SK-N-SH (cell line): ENCODE measurements around the gene PLD1. TPM values are rescaled to one million over a fixed set of nuclear protein-coding genes. Genes with fewer than 3 reads are reported as not detected.
"Not testable (repeated sequence)": the region's sequence is repeated elsewhere in the genome, so short reads cannot be mapped to it uniquely, and the experiment has no call there.

ENCODE experiments used
- CTCF ChIA-PET: fragments of 300-600, 350-600 bp; formaldehyde crosslinking; extraction: SDS; loops from one replicate; lab custom pipeline; 2021; lab: Yijun Ruan, JAX
- POLR2A ChIA-PET: fragments of 350-600 bp; sonication (Branson Sonifier 250); formaldehyde crosslinking; extraction: SDS; loops from one replicate; lab custom pipeline; 2020; ENCODE audit warnings: antibody characterized with exemption, inconsistent platforms; lab: Yijun Ruan, JAX
- DNase-seq: peaks from one replicate; pipeline ENCODE4 v3.0.0; 2012
- H2AFZ ChIP-seq: fragments of 200-600 bp; sonication (generic); 2 replicates; pipeline ENCODE4 v1.8.1; 2016; ENCODE audit warnings: antibody characterized with exemption, mild to moderate bottlenecking, low read depth
- H3F3A ChIP-seq: fragments of 200-600 bp; sonication (generic); replicated peaks from 2 replicates; pipeline ENCODE3; 2016; ENCODE audit warnings: antibody characterized with exemption, mild to moderate bottlenecking; ENCODE audit not compliant: insufficient read depth
- H3K27ac ChIP-seq, 2 experiments: fragments of 200-500 bp in 1 of 2; fragments of 200-600 bp in 1 of 2; sonication (Bioruptor generic) in 1 of 2; sonication (generic), shearing (Covaris generic) in 1 of 2; 2 replicates each; pipeline versions ENCODE4 v1.5.1 to v1.6.1; 2014 to 2016; ENCODE audit warnings: low read depth in 2 of 2, inconsistent platforms in 1 of 2, low read length in 1 of 2, mild to moderate bottlenecking in 1 of 2, mixed read lengths in 1 of 2
- H3K27me3 ChIP-seq: fragments of 200-600 bp; sonication (generic), shearing (Covaris generic); 2 replicates; pipeline ENCODE4 v1.6.1; 2016; ENCODE audit warnings: mixed run types; ENCODE audit not compliant: insufficient read depth
- H3K36me3 ChIP-seq, 2 experiments: fragments of 200-500 bp in 1 of 2; fragments of 200-600 bp in 1 of 2; sonication (Bioruptor generic) in 1 of 2; sonication (generic) in 1 of 2; replicated peaks in 1 of 2; 2 replicates each; pipeline versions ENCODE3 to v1.5.1; 2014 to 2016; ENCODE audit warnings: low read length in 1 of 2, mild to moderate bottlenecking in 1 of 2; ENCODE audit not compliant: insufficient read depth in 2 of 2, control insufficient read depth in 1 of 2
- H3K4me1 ChIP-seq, 2 experiments: fragments of 200-500 bp in 1 of 2; fragments of 200-600 bp in 1 of 2; sonication (Bioruptor generic) in 1 of 2; sonication (generic), shearing (Covaris generic) in 1 of 2; 2 replicates each; pipeline versions ENCODE4 v1.5.1 to v1.6.1; 2014 to 2016; ENCODE audit warnings: low read depth in 1 of 2, low read length in 1 of 2, mixed run types in 1 of 2; ENCODE audit not compliant: insufficient read depth in 2 of 2, control insufficient read depth in 1 of 2
- H3K4me2 ChIP-seq: fragments of 200-600 bp; sonication (generic), shearing (Covaris generic); 2 replicates; pipeline ENCODE4 v1.6.1; 2017; ENCODE audit warnings: mixed run types
- H3K4me3 ChIP-seq, 2 experiments: fragments of 200-500 bp in 1 of 2; fragments of 200-600 bp in 1 of 2; sonication (Bioruptor generic) in 1 of 2; sonication (generic), shearing (Covaris generic) in 1 of 2; 2 replicates each; pipeline versions ENCODE4 v1.5.1 to v1.8.1; 2014 to 2016; ENCODE audit warnings: low read depth in 2 of 2, inconsistent platforms in 1 of 2, low read length in 1 of 2, mild to moderate bottlenecking in 1 of 2, mixed read lengths in 1 of 2, moderate library complexity in 1 of 2
- H3K79me2 ChIP-seq: fragments of 200-600 bp; sonication (generic); 2 replicates; pipeline ENCODE4 v1.8.1; 2017; ENCODE audit warnings: mild to moderate bottlenecking; ENCODE audit not compliant: insufficient read depth
- H3K9ac ChIP-seq: fragments of 200-600 bp; sonication (generic); 2 replicates; pipeline ENCODE4 v1.6.1; 2017; ENCODE audit warnings: mixed run types
- H3K9me2 ChIP-seq: fragments of 200-600 bp; sonication (generic); 2 replicates; pipeline ENCODE4 v1.6.1; 2017; ENCODE audit warnings: mixed run types
- H3K9me3 ChIP-seq: fragments of 200-600 bp; sonication (generic); 2 replicates; pipeline ENCODE4 v1.6.1; 2017; ENCODE audit warnings: mixed run types, mild to moderate bottlenecking, moderate library complexity
- H4K20me1 ChIP-seq: fragments of 200-600 bp; sonication (generic); 2 replicates; pipeline ENCODE4 v1.6.1; 2017; ENCODE audit warnings: mild to moderate bottlenecking, mixed run types; ENCODE audit not compliant: insufficient read depth
- EP300 ChIP-seq, 2 experiments: IDR thresholded peaks; 2 replicates each; pipeline versions ENCODE4 v1.4.0 to v1.6.1; 2012; ENCODE audit warnings: borderline replicate concordance in 1 of 2, low read depth in 1 of 2, low read length in 1 of 2
- FOSL2 ChIP-seq: IDR thresholded peaks from 2 replicates; pipeline ENCODE4 v1.4.0; 2012; ENCODE audit warnings: low read depth, mild to moderate bottlenecking, moderate library complexity, borderline replicate concordance
- MEF2A ChIP-seq: IDR thresholded peaks from 2 replicates; pipeline ENCODE4 v1.4.0; 2012; ENCODE audit warnings: low read depth, borderline replicate concordance
- NRF1 ChIP-seq: IDR thresholded peaks from 2 replicates; pipeline ENCODE4 v1.6.1; 2012; ENCODE audit warnings: low read depth, mild to moderate bottlenecking, low read length
- POLR2AphosphoS5 ChIP-seq: IDR thresholded peaks from 2 replicates; pipeline ENCODE4 v1.6.1; 2012; ENCODE audit warnings: low read depth, low read length
- RCOR1 ChIP-seq: fragments of 150-350 bp; IDR thresholded peaks from 2 replicates; pipeline ENCODE4 v1.6.1; 2017; ENCODE audit warnings: antibody characterized with exemption, low read length
- RXRA ChIP-seq: IDR thresholded peaks from 2 replicates; pipeline ENCODE4 v1.4.0; 2012; ENCODE audit warnings: low read depth, mild to moderate bottlenecking, borderline replicate concordance
- SMC3 ChIP-seq: IDR thresholded peaks from 2 replicates; pipeline ENCODE4 v1.6.1; 2012; ENCODE audit warnings: low read depth, low read length, improper control_type of control experiment
- TAF1 ChIP-seq: IDR thresholded peaks from 2 replicates; pipeline ENCODE4 v1.6.1; 2012; ENCODE audit warnings: low read depth, mild to moderate bottlenecking, low read length, moderate library complexity, borderline replicate concordance
- YY1 ChIP-seq: IDR thresholded peaks from 2 replicates; pipeline ENCODE4 v1.4.0; 2012; ENCODE audit warnings: low read depth, mild to moderate bottlenecking
- WGBS: methylation state at CpG from one replicate; pipeline ENCODE4 v1.1.6; 2017; ENCODE audit warnings: low lambda C conversion rate; 5-methylcytosine and 5-hydroxymethylcytosine counted together
- polyA plus RNA-seq, 3 experiments: library from polyadenylated mRNA; depleted of rRNA; stranded (reverse); fragments of >200 nt; gene quantifications; 2 replicates each; pipeline ENCODE4 v1.2.3, GENCODE V29; 2012
- TF ChIP-seq, protein P1 (sequence below): IDR thresholded peaks from 2 replicates; pipeline ENCODE4 v1.4.0; 2012; ENCODE audit warnings: low read depth, borderline replicate concordance
- TF ChIP-seq, protein P2 (sequence below): fragments of 150-350 bp; IDR thresholded peaks from 2 replicates; pipeline ENCODE4 v1.6.1; 2016; ENCODE audit warnings: mild to moderate bottlenecking, low read depth, low read length
- TF ChIP-seq, protein P3 (sequence below): IDR thresholded peaks from 2 replicates; pipeline ENCODE4 v1.4.0; 2012; ENCODE audit warnings: low read depth

The PLD1 gene
- polyA plus RNA-seq, 1 of the 3 experiments (the other 2 are of a cell fraction) = 6.2 TPM

DNA sequence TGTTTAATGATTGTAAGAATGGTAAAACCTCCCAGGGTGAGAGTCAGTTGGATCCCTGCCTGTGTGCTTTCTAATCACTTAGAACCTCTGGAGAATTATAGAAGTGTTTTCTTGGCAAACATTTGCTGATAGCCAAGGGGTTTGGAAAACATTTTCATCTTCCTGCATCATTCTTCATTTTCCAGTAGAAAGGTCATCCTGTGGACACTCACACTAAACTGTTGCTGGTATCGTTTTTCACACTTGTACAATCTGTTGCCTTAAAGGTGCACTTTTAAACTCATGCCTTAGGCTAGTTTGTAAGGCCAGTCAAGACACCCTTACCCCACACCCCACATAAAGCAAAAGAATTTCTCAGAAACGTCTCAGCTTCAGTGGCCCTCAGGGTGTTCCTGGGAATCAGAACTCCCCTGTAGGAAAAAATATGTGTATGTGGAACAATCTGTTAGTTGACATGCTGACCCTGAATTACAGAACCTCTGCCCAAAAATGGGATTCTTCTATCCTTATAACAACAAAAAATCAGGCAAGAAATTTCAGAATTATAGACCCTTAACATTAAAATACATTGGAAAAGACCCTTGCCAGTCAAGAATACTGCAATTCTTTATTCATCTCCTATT, 5.8 kb upstream of the PLD1 start:
- no peak overlapping the region for H3K4me2 ChIP-seq
- no peak overlapping the region for H2AFZ ChIP-seq
- peaks cover 11% of the 10 kb centered on the region for H3F3A ChIP-seq
- H3K4me1 ChIP-seq = peaks cover 2 to 7% of the 10 kb centered on the region in 2 experiments; a peak in 3 of 4 replicates
- H3K27ac ChIP-seq = no peak overlapping the region
- H3K79me2 ChIP-seq = no peaks in the 10 kb centered on the region
- TF ChIP-seq NRF1 (no peak), MEF2A (no peak), TAF1 (no peak), EP300 (IDR thresholded peaks at IDR 0.05; ENCODE audit: borderline replicate concordance in 1 of 2, low read depth in 1 of 2, low read length in 1 of 2) (no peak), YY1 (no peak), SMC3 (no peak), POLR2AphosphoS5 (no peak), RCOR1 (no peak), FOSL2 (no peak), RXRA (no peak)
- TF ChIP-seq, protein P1, sequence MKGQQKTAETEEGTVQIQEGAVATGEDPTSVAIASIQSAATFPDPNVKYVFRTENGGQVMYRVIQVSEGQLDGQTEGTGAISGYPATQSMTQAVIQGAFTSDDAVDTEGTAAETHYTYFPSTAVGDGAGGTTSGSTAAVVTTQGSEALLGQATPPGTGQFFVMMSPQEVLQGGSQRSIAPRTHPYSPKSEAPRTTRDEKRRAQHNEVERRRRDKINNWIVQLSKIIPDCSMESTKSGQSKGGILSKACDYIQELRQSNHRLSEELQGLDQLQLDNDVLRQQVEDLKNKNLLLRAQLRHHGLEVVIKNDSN = no peak
- TF ChIP-seq, protein P2, sequence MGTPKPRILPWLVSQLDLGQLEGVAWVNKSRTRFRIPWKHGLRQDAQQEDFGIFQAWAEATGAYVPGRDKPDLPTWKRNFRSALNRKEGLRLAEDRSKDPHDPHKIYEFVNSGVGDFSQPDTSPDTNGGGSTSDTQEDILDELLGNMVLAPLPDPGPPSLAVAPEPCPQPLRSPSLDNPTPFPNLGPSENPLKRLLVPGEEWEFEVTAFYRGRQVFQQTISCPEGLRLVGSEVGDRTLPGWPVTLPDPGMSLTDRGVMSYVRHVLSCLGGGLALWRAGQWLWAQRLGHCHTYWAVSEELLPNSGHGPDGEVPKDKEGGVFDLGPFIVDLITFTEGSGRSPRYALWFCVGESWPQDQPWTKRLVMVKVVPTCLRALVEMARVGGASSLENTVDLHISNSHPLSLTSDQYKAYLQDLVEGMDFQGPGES = no peak
- TF ChIP-seq, protein P3, sequence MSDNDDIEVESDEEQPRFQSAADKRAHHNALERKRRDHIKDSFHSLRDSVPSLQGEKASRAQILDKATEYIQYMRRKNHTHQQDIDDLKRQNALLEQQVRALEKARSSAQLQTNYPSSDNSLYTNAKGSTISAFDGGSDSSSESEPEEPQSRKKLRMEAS = no peak
- ChIA-PET CTCF (no interaction called here), POLR2A (no interaction called here)
- no peaks in the 10 kb centered on the region; the same call in 1 of the 2 replicates for H3K9me3 ChIP-seq
- no peaks in the 10 kb centered on the region for H3K36me3 ChIP-seq
- no peaks in the 10 kb centered on the region for H3K9me2 ChIP-seq
- no peak overlapping the region for H3K4me3 ChIP-seq
- no peak for DNase-seq
- H3K27me3 ChIP-seq = no peaks in the 10 kb centered on the region
- no peaks in the 10 kb centered on the region for H4K20me1 ChIP-seq
- WGBS = 67% methylated on average over 2 of the region's 2 CpGs
- no peak overlapping the region for H3K9ac ChIP-seq

DNA sequence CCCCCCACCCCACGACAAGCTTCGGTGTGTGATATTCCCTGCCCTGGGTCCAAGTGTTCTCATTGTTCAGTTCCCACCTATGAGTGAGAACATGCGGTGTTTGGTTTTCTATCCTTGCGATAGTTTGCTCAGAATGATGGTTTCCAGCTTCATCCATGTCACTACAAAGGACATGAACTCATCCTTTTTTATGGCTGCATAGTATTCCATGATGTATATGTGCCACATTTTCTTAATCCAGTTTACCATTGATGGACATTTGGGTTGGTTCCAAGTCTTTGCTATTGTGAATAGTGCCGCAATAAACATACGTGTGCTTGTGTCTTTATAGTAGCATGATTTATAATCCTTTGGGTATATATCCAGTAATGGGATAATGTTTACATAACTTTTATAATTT, 4.4 kb upstream of the PLD1 start:
- H3K27me3 ChIP-seq, H3K9me2 ChIP-seq, H3K79me2 ChIP-seq, H3K9me3 ChIP-seq, H2AFZ ChIP-seq, H4K20me1 ChIP-seq, H3K4me2 ChIP-seq, H3K36me3 ChIP-seq, CTCF ChIA-PET, POLR2A ChIA-PET, H3K9ac ChIP-seq, DNase-seq, H3K27ac ChIP-seq, H3K4me3 ChIP-seq: not testable (repeated sequence)
- 98% methylated on average over 6 of the region's 6 CpGs for WGBS
- Histone ChIP-seq H3K4me1 (peaks cover 8 to 11% of the 10 kb centered on the region in 2 experiments; a peak in 3 of 4 replicates), H3F3A (peaks cover 17% of the 10 kb centered on the region)
